ENCODE data around the gene CLIC1.

Gene CLIC1

GRCh38 chr6:31701666-31702404 lies 34.5 kb downstream of the CLIC1 start:
- no peak for DNase-seq (ENCODE audit: low read depth)

DNA sequence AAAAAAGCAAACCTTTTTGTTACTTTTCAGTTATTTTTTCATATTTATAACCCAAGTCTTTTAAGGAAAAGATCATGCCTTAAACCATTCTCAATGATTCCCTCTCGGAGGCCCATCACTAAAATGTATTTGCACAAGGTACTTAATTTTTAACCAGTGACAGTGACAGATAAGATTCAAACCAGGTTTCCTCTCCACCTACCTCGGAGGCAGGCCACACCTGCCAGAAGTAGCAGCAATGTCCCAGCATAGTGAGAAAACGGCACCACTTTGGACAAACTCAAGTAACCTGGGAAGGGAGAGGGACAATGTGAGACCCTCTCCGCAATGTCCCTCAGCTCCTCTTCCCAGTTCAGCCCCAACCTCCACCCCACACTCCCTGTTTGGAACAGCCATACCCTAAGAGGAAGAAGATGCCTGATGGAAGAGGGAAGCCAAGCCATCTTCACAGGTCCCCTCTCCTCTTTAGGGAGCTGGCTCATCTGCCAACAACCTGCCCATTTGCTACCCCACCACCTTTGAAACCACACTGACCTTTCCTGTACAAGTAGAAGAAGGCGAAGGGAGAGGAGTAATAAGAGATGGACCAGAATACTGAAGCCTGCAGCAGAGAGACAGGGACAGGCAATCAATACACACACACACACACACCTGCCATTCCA lies 35.5 kb downstream of the CLIC1 start:
- no peak for DNase-seq (ENCODE audit: low read depth)

DNA sequence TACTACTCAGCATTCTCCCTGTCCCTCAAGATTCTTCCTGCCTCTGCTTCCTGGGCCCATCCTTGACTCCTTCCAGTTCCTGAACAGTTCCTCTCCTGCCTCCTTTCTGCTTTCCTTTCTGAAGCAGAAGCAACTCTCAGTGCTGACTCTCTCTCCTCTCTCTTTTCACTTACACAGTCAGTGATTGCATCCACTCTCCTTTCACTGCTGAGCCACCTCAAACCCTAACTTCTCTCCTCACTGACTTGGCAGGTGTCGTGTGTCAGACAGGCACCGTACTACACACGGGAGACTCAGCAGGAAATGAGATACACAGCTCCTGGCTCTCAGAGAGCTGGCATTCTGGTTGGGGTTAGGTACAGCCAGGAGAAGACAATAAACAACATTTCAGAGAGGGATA lies 38.8 kb downstream of the CLIC1 start:
- DNase-seq (ENCODE audit: low read depth) = no peak

- no peak for DNase-seq (ENCODE audit: low read depth)
Measured at GRCh38 chr6:31693535-31693934, 42.8 kb downstream of the CLIC1 start.

DNA sequence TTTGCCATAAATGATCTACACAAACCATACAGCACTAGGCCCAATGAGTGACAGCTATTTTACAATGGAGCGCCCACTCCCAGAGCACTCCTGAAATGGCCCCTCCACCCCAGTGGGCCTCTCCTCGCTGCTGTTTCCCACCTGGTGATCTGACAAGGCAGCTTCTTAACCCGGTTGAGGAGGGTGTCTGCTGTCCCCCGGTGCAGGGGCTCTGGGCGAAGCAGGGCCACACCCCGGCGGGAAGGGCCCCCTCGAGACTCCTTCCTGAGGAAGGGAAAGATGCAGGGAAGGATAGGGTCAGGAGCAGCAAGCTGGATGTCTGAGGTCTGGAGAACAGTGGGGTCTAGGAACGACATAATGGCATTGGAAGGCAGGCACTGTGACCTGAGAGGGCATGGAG lies 43.4 kb downstream of the CLIC1 start:
- DNase-seq (ENCODE audit: low read depth) = no peak

GRCh38 chr6:31692353-31692752 lies 44.0 kb downstream of the CLIC1 start:
- DNase-seq (ENCODE audit: low read depth) = no peak

GRCh38 chr6:31691564-31692108 lies 44.7 kb downstream of the CLIC1 start:
- no peak for DNase-seq (ENCODE audit: low read depth)

DNA sequence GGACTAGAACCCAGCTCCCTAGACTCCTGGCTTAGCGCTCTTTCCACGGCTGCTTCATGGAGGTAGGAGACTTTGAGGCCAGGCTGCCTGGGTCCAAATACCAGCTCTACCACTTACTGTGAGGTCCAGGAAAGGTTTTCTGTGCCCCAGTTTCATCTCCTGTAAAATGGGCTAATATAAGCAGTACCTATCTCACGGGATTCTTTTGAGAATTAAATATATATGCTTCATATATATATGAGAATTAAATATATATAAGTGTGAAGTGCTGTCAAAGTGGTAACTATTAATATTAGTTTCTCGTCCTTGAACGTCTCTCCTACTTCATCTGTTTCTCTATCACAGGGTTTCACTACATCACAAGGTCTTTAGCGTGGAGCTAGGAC lies 45.3 kb downstream of the CLIC1 start:
- no peak for DNase-seq (ENCODE audit: low read depth)

DNA sequence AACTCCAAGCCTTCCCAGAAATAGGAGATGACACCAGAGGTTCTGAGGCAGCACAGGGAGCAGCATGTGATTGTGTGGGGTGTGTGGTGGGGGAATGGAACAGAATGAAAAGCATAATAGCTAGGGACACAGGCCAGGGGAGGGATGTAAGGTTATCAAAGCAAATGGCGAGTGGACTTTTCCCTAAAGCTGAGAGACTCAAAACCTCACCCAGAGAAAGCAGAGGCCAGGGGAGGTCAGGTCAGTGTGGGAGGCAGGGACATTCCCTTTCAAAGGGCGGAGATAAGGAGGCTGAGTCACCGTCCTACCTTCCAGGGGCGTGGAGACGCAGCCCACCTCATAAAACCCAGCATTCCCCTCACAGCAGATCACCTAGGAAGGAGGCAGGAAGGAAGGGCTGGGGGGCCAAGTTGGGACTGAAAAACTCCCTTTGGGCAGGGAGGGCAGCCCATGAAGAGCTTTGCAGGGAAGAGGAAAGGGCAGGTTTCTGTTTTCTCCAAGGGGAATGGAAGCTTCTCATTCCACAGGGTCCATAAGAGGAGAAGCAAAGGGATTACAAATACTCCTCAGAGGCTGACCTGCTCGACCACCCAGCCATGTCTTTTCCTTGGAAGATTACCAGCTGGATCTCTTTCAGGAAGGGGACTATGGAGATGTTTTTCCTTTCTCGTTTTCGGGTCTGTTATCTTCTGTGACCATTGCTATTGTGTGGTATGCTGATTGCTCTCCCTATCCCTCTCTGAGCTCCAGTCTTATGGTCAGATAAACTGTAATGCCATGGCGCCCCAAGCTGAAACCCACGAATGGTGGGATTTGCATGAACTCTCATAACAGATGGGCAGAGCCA lies 45.9 kb downstream of the CLIC1 start:
- DNase-seq (ENCODE audit: low read depth) = no peak

DNA sequence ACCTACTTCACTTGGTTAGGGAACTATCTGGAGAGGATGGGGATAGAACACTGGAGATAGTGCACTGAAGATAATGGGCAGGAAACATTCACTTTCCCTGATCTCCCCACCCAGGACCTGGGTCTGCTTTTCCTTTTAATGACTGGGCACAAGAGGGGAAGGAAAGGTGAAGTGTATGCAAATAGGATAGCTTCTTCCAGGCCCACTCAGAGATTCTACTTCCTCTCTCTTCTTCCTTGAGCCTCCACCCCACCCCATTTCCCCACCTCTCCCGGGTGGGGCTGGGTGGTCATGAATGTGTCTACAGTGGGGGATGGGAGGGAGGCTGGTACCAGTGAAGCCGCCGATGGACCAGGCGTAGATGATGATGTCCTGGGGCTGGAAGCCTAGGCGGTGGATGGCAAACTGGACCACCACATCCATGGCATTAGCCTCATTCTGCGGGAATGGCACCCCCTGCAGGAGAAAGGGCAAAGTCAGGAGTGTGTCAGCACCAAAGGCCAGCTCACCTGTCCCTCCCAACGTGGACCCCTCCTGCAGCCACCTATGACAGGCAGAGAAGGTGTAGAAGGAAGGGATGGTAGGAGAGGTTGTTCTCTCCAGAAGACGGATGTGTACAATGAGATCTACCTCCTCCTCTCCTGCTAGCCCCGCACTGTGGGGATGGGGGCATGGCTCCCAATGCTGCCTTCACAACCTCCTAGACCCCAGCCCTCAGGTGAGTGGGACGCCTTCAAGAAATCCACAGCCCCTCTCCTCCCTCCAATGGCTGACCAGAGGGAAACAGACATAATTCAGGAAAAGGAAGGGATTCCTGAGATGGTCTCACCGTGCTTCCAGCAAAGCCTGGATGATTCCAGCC lies 46.9 kb downstream of the CLIC1 start:
- no peak for DNase-seq (ENCODE audit: low read depth)

DNA sequence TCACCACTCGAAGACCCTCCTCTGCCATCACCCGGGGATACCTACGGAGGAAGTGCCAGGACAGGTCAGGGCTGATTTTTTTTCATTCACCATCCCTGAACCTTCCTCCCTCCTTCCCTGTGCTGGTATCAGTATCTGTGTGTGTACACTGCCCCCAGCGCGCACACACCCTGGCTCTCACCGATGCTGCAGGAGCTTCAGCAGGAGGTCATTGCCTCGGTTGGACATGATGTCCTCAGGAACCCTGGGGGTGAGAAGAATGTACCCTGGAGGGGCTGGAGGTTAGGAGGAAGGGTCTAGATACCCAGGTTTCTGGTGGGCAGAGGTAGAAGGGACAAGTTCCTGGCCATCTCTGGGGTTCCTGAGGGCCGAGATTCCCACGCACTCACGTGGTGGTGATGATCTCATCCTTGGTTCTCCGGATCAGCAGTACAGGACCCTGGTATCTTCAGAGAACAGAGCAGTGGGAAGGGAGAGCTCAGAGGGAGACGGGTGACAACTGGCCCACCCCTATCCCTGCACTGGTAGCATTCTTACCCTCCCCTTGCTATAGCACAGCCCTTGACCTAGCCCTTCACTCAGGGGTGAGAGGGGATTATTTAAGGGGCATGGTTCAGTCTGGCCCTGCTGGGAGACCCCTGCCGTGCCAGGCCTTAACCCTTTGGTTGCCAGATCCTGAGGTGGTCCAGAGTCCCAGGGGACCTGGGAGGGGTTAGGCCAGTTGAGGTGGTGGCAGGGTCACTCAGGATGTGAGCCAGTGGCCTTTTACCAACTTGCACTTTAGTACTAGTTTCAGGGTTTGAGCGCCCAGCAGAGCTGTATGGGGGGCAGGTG lies 48.3 kb downstream of the CLIC1 start:
- no peak for DNase-seq (ENCODE audit: low read depth)

DNA sequence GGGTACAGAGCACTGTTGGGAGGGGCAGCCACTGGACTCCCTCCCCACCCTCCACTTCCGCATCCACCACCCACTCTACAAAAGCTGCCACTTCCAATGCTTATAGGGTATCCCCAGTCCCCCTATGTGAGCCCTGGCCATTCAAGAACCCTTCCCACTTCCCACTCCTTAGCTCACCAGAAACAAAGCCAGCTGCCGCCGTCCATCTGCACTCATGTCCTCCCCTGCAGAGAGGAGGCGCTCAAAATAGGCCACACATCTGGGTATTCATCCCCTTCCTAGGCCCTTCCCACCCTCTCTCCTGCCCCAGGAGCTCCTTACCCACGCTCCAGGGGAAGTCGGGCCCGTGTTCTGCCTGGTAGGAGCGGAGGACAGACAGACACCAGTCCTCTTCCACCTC lies 49.0 kb downstream of the CLIC1 start:
- DNase-seq (ENCODE audit: low read depth) = no peak

GRCh38 chr6:31686483-31686882 lies 49.8 kb downstream of the CLIC1 start:
- no peak for DNase-seq (ENCODE audit: low read depth)

- no peak for DNase-seq (ENCODE audit: low read depth)
Measured at GRCh38 chr6:31683591-31683990, 52.7 kb downstream of the CLIC1 start.

- DNase-seq (ENCODE audit: low read depth) = no peak
Measured at GRCh38 chr6:31681135-31681671, 55.1 kb downstream of the CLIC1 start.

Data from HS-27A (cell line).